GM12892 (cell line): ENCODE data around the gene UBE2F.

Experiments used
- POLR2AphosphoS5 ChIP-seq: IDR thresholded peaks from 2 replicates; pipeline ENCODE4 v1.6.1; 2011; ENCODE audit warnings: low read depth, low read length, control low read depth
- TAF1 ChIP-seq: IDR thresholded peaks from 2 replicates; pipeline ENCODE4 v1.6.1; 2011; ENCODE audit warnings: low read depth, mild to moderate bottlenecking, control low read depth, low read length, borderline replicate concordance

- TF ChIP-seq POLR2AphosphoS5 (no peak), TAF1 (no peak)
Measured at GRCh38 chr2:238066218-238066617, 99.4 kb downstream of the UBE2F start.
